Body of pancreas (tissue), 4 donors: Measurements from ENCODE around the gene TEFM. TPM values are rescaled to one million over a fixed set of nuclear protein-coding genes. Genes with fewer than 3 reads are reported as not detected.

Source experiments
- ATAC-seq: fragments of 150-250 bp; one replicate; pipeline ENCODE4 v1.9.1; 2016
- DNase-seq, 4 donors: peaks; one replicate each; pipeline ENCODE4 v3.0.0-alpha.2; 2019
- H3K27ac ChIP-seq, 4 donors: fragments of 200-600 bp; sonication (generic); 1 replicate in 3 of 4; 2 replicates in 1 of 4; pipeline versions ENCODE4 v1.5.1 to v1.6.1; 2016 to 2019; ENCODE audit warnings: mild to moderate bottlenecking in 1 of 4, mixed read lengths in 1 of 4, moderate library complexity in 1 of 4
- H3K27me3 ChIP-seq, 2 donors: fragments of 200-600 bp; sonication (generic); one replicate each; pipeline ENCODE4 v1.6.0; 2016; ENCODE audit warnings: mild to moderate bottlenecking in 1 of 2
- H3K36me3 ChIP-seq, 2 donors: fragments of 200-600 bp; sonication (generic); replicated peaks in 1 of 2; 2 replicates each; pipeline ENCODE4 v1.5.1; 2016; ENCODE audit warnings: low read depth in 2 of 2; ENCODE audit not compliant: insufficient read depth in 1 of 2
- H3K4me1 ChIP-seq: fragments of 200-600 bp; sonication (generic); one replicate; pipeline ENCODE4 v1.6.0; 2016
- H3K4me3 ChIP-seq, 2 donors: fragments of 200-600 bp; sonication (generic); 1 replicate in 1 of 2; 2 replicates in 1 of 2; pipeline ENCODE4 v1.5.1; 2016 to 2019
- H3K9me3 ChIP-seq, 3 donors: fragments of 200-600 bp; sonication (generic); 1 replicate in 2 of 3; 2 replicates in 1 of 3; pipeline ENCODE4 v1.5.1; 2016
- POLR2A ChIP-seq, 3 donors: fragments of 450-650 bp; IDR thresholded peaks; one replicate each; pipeline ENCODE4 v1.6.1; 2016; ENCODE audit warnings: antibody characterized with exemption in 3 of 3, mild to moderate bottlenecking in 2 of 3
- WGBS, 2 donors: methylation state at CpG; one replicate each; pipeline ENCODE4 v1.1.5; 2017; 5-methylcytosine and 5-hydroxymethylcytosine counted together
- intact Hi-C: fragments of 100-400 bp; cut with DNase I; formaldehyde crosslinking; loops from one replicate; pipeline ENCODE4 v1.15.1; 2023
- total RNA-seq, 2 donors: library from RNA; depleted of rRNA; stranded (reverse); fragments of >200 nt; gene quantifications; one replicate each; pipeline ENCODE4 v1.1.0, GENCODE V29; 2016
- TF ChIP-seq, protein P1 (sequence below), 7 experiments: fragments of 450-650 bp in 4 of 7; fragments of 200-600 bp in 3 of 7; sonication (generic) in 3 of 7; IDR thresholded peaks; one replicate each; pipeline ENCODE4 v1.5.1; 2016 to 2019; ENCODE audit warnings: antibody characterized with exemption in 7 of 7

Gene TEFM
- total RNA-seq, 2 donors from 2014 or later: 6.7 to 9.9 TPM

DNA sequence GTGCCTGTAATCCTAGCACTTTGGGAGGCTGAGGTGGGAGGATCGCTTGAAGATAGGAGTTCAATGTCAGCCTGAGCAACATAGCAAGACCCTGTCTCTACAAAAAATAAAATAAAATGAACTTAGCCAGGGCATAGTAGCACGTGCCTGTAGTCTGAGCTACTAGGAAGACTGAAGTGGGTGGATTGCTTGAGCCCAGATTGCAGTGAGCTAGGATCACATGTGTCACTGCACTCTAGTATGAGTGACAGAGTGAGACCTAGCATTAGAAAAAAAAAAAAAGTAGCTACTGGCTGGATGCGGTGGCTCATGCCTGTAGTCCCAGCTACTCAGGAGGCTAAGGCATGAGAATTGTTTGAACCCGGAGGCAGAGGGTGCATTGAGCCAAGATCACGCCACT lies 21.7 kb upstream of the TEFM start:
- WGBS, 2 donors: 91 to 95% methylated on average over 5 of the region's 5 CpGs
- Histone ChIP-seq H3K9me3 (no peaks in the 10 kb centered on the region), H3K27ac (no peak overlapping the region), H3K27me3 (no peaks in the 10 kb centered on the region), H3K36me3 (no peaks in the 10 kb centered on the region), H3K4me3 (no peak overlapping the region), H3K4me1 (no peaks in the 10 kb centered on the region)
- DNase-seq (no peak), ATAC-seq (no peak)
- intact Hi-C loops: no loop called here
- TF ChIP-seq, protein P1, sequence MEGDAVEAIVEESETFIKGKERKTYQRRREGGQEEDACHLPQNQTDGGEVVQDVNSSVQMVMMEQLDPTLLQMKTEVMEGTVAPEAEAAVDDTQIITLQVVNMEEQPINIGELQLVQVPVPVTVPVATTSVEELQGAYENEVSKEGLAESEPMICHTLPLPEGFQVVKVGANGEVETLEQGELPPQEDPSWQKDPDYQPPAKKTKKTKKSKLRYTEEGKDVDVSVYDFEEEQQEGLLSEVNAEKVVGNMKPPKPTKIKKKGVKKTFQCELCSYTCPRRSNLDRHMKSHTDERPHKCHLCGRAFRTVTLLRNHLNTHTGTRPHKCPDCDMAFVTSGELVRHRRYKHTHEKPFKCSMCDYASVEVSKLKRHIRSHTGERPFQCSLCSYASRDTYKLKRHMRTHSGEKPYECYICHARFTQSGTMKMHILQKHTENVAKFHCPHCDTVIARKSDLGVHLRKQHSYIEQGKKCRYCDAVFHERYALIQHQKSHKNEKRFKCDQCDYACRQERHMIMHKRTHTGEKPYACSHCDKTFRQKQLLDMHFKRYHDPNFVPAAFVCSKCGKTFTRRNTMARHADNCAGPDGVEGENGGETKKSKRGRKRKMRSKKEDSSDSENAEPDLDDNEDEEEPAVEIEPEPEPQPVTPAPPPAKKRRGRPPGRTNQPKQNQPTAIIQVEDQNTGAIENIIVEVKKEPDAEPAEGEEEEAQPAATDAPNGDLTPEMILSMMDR (IDR thresholded peaks at IDR 0.05): no peak
- TF ChIP-seq POLR2A (IDR thresholded peaks at IDR 0.05): no peak

DNA sequence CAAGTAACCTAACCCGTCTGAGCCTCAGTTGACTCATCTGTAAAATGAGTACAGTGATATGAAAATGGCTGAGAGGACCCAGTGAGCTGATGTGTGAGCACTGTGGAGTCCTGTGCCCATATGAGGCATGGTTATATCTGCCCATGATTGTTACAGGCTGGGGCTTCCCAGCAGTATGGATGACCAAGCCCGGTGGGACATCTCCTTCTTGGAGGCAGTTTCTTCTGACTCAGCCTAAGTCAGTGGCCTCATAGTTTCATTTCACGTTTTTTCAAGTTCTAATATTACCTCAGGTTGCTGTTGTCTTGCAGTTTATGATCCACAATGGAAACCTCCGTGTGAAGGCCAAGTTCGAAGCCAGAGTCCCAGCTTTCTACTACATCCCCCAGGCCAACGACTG lies 20.5 kb upstream of the TEFM start:
- WGBS, 2 donors: 71 to 83% methylated on average over 6 of the region's 6 CpGs
- DNase-seq (no peak), ATAC-seq (no peak)
- Histone ChIP-seq H3K27ac (no peak overlapping the region), H3K4me3 (no peak overlapping the region), H3K27me3 (no peaks in the 10 kb centered on the region), H3K9me3 (no peaks in the 10 kb centered on the region), H3K36me3 (no peaks in the 10 kb centered on the region), H3K4me1 (peaks cover 12% of the 10 kb centered on the region)
- TF ChIP-seq, protein P1 (IDR thresholded peaks at IDR 0.05): no peak
- TF ChIP-seq POLR2A (IDR thresholded peaks at IDR 0.05): no peak
- intact Hi-C loops: no loop called here

DNA sequence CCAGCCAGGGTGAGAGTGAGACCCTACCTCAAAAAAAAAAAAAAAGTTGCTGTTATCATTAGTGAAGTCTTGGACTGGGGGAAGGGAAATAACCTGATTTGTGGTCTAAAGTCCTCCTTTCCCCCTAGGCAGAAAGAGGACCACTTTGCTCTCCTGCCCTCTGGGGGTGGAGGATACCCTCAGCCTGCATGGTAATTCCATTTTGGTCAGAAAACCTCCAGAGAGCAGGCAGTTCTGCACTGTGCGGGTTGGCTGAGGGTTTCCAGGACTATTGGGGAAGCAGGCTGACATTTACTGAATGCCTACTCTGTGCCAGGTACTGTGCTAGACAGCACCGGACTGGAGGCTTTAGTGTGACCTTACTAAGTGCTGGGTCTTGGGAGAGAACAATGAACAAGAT lies 18.3 kb upstream of the TEFM start:
- Histone ChIP-seq H3K27ac (no peak overlapping the region), H3K27me3 (no peaks in the 10 kb centered on the region), H3K4me1 (peaks cover 17% of the 10 kb centered on the region), H3K4me3 (no peak overlapping the region), H3K36me3 (no peaks in the 10 kb centered on the region), H3K9me3 (no peaks in the 10 kb centered on the region)
- no peak for TF ChIP-seq POLR2A (IDR thresholded peaks at IDR 0.05)
- TF ChIP-seq, protein P1 (IDR thresholded peaks at IDR 0.05): no peak
- WGBS, 2 donors: 80 to 83% methylated on average over 2 of the region's 2 CpGs
- intact Hi-C loops: no loop called here
- no peak for ATAC-seq
- no peak for DNase-seq

- 14 to 30% methylated on average over 28 to 60 of the region's 66 CpGs for WGBS, 2 donors
- TF ChIP-seq, protein P1 (IDR thresholded peaks at IDR 0.05): no peak
- TF ChIP-seq POLR2A (IDR thresholded peaks at IDR 0.05): no peak
- Histone ChIP-seq H3K36me3 (no peaks in the 10 kb centered on the region), H3K27ac (peak overlapping the region in 1 of 4 donors; percentile 39), H3K4me3 (peak overlapping the region in 1 of 2 donors; percentile 41), H3K4me1 (peaks cover 17% of the 10 kb centered on the region), H3K27me3 (no peaks in the 10 kb centered on the region), H3K9me3 (no peaks in the 10 kb centered on the region)
- DNase-seq: peak; percentile 15 to 32 (median 17)
- no peak for ATAC-seq
- intact Hi-C loops: no loop called here
Observed at GRCh38 chr17:30922235-30923030, 16.4 kb upstream of the TEFM start.
